Prostate gland (tissue), 2 donors: ENCODE measurements around the gene SP5. TPM values are rescaled to one million over a fixed set of nuclear protein-coding genes. Genes with fewer than 3 reads are reported as not detected.

Experiments used
- DNase-seq: peaks from one replicate; pipeline ENCODE4 v3.0.0-alpha.2; 2019; ENCODE audit warnings: low spot score
- H3K27ac ChIP-seq, 2 donors: fragments of 200-600 bp; sonication (generic); 2 replicates each; pipeline ENCODE4 v1.5.1; 2017 to 2019
- H3K27me3 ChIP-seq: fragments of 200-600 bp; sonication (generic); replicated peaks from 2 replicates; pipeline ENCODE4 v1.5.1; 2019; ENCODE audit not compliant: insufficient read depth
- H3K36me3 ChIP-seq, 2 donors: fragments of 200-600 bp; sonication (generic); 1 replicate in 1 of 2; 2 replicates in 1 of 2; pipeline versions ENCODE4 v1.5.1 to v1.8.1; 2017 to 2019
- H3K4me1 ChIP-seq: fragments of 200-600 bp; sonication (generic); replicated peaks from 2 replicates; pipeline ENCODE4 v1.5.1; 2019
- H3K4me3 ChIP-seq, 2 donors: fragments of 200-600 bp; sonication (generic); 2 replicates each; pipeline ENCODE4 v1.5.1; 2017 to 2019
- H3K9me3 ChIP-seq: fragments of 200-600 bp; sonication (generic); 2 replicates; pipeline ENCODE4 v1.5.1; 2017
- POLR2A ChIP-seq: fragments of 450-650 bp; IDR thresholded peaks from one replicate; pipeline ENCODE4 v1.6.1; 2016; ENCODE audit warnings: antibody characterized with exemption, mild to moderate bottlenecking
- POLR2AphosphoS5 ChIP-seq: sonication (generic); formaldehyde crosslinking; IDR thresholded peaks from one replicate; pipeline ENCODE4 v1.6.1; 2017; ENCODE audit warnings: antibody characterized with exemption
- WGBS: methylation state at CpG from one replicate; pipeline ENCODE4 v1.1.5; 2018; 5-methylcytosine and 5-hydroxymethylcytosine counted together
- intact Hi-C: fragments of 100-400 bp; cut with DNase I; formaldehyde crosslinking; loops from one replicate; pipeline ENCODE4 v1.14.2; 2022
- total RNA-seq, 2 donors: library from RNA; depleted of rRNA; stranded (reverse); fragments of >200 nt; gene quantifications; one replicate each; pipeline ENCODE4 v1.1.0, GENCODE V29; 2016
- TF ChIP-seq, protein P1 (sequence below), 4 experiments: fragments of 200-600 bp in 2 of 4; fragments of 450-650 bp in 2 of 4; sonication (generic) in 2 of 4; IDR thresholded peaks; 1 replicate in 3 of 4; 2 replicates in 1 of 4; pipeline ENCODE4 v1.5.1; 2016 to 2019; ENCODE audit warnings: antibody characterized with exemption in 4 of 4, mild to moderate bottlenecking in 2 of 4, moderate library complexity in 2 of 4

SP5 gene
- total RNA-seq, 2 donors from 2014 or later = 4.2 to 8.4 TPM

DNA sequence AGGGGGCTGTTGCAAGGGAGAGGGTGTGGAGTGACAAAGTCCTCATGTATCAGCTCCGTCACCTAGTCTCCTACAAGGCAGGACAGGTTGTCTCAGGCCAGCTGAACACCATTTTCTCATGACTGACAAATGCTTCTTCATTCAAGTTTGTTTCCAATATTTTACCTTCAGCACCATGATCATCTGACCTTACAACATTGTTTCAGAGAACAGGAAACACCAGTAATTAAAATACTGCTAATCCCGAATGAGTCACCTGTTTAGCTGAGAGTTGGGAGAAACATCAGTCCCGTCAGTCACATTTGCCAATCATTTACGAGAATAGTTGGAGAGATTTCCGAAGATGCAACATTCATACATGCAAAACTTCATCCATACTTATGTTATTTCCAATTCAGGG is 25.7 kb upstream of the SP5 start:
- no peak overlapping the region for H3K4me3 ChIP-seq
- 92% methylated on average over 5 of the region's 5 CpGs for WGBS
- no peaks in the 10 kb centered on the region for H3K27me3 ChIP-seq
- intact Hi-C loops = no loop called here
- H3K4me1 ChIP-seq = no peaks in the 10 kb centered on the region
- no peak for DNase-seq
- TF ChIP-seq POLR2AphosphoS5 = no peak
- no peak for TF ChIP-seq POLR2A
- TF ChIP-seq, protein P1, sequence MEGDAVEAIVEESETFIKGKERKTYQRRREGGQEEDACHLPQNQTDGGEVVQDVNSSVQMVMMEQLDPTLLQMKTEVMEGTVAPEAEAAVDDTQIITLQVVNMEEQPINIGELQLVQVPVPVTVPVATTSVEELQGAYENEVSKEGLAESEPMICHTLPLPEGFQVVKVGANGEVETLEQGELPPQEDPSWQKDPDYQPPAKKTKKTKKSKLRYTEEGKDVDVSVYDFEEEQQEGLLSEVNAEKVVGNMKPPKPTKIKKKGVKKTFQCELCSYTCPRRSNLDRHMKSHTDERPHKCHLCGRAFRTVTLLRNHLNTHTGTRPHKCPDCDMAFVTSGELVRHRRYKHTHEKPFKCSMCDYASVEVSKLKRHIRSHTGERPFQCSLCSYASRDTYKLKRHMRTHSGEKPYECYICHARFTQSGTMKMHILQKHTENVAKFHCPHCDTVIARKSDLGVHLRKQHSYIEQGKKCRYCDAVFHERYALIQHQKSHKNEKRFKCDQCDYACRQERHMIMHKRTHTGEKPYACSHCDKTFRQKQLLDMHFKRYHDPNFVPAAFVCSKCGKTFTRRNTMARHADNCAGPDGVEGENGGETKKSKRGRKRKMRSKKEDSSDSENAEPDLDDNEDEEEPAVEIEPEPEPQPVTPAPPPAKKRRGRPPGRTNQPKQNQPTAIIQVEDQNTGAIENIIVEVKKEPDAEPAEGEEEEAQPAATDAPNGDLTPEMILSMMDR (IDR thresholded peaks at IDR 0.05) = no peak
- H3K27ac ChIP-seq = no peak overlapping the region
- H3K36me3 ChIP-seq = no peaks in the 10 kb centered on the region
- H3K9me3 ChIP-seq = no peaks in the 10 kb centered on the region

DNA sequence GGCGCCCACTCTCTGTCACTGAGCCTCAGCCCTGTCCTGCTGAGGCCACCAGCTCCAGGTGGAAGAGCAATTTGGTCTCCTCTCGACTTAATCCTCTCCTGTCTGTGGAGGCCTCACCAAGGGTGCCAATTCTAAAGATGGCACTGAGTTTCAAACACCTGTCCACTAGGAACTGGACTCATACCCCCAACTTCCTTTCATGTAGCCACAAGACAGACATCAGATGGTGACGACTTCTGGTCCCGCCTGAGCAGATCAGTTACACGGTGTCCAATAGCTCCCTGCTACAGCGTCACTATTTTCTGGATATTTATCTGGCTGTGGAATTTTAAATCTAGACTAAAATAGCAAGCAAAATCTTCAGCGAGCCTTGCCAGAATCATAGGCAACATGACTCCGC is 24.5 kb upstream of the SP5 start:
- H3K27ac ChIP-seq = no peak overlapping the region
- no peak for DNase-seq
- H3K36me3 ChIP-seq = no peaks in the 10 kb centered on the region
- 79% methylated on average over 8 of the region's 8 CpGs for WGBS
- no peaks in the 10 kb centered on the region for H3K9me3 ChIP-seq
- TF ChIP-seq POLR2AphosphoS5 = no peak
- TF ChIP-seq, protein P1 (IDR thresholded peaks at IDR 0.05) = no peak
- TF ChIP-seq POLR2A = no peak
- no peaks in the 10 kb centered on the region for H3K27me3 ChIP-seq
- intact Hi-C loops = no loop called here
- H3K4me3 ChIP-seq = no peak overlapping the region
- H3K4me1 ChIP-seq = no peaks in the 10 kb centered on the region

DNA sequence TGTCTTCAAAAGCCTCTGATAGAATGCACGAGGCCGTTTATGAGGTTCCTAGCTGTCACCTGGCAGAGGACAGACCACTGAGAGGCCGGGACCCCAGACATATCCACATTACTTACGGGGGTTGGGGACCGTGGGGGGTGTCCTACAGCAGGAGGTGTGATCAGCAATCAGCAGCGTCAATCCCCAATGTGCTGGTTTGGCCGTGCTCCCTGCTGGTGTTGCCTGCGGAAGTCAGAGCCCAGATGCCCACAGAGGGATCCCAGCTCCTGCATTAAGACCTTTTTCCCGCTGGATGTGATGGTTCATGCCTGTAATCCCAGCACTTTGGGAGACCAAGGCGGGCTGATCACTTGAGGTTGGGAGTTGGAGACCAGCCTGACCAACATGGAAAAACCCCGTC is 20.8 kb upstream of the SP5 start:
- no peak for DNase-seq
- Histone ChIP-seq H3K4me1 (no peaks in the 10 kb centered on the region), H3K4me3 (no peak overlapping the region), H3K36me3 (no peaks in the 10 kb centered on the region), H3K27ac (no peak overlapping the region), H3K27me3 (no peaks in the 10 kb centered on the region), H3K9me3 (no peaks in the 10 kb centered on the region)
- no peak for TF ChIP-seq POLR2A
- 87% methylated on average over 11 of the region's 11 CpGs for WGBS
- intact Hi-C loops = no loop called here

- no peaks in the 10 kb centered on the region for H3K9me3 ChIP-seq
- DNase-seq = no peak
- H3K27me3 ChIP-seq = no peaks in the 10 kb centered on the region
- TF ChIP-seq POLR2A (no peak), POLR2AphosphoS5 (no peak)
- TF ChIP-seq, protein P1 (IDR thresholded peaks at IDR 0.05) = no peak
- no peak overlapping the region for H3K4me3 ChIP-seq
- 64% methylated on average over 6 of the region's 6 CpGs for WGBS
- H3K27ac ChIP-seq = no peak overlapping the region
- H3K4me1 ChIP-seq = no peaks in the 10 kb centered on the region
- H3K36me3 ChIP-seq = no peaks in the 10 kb centered on the region
- intact Hi-C loops = no loop called here
These were observed 19.4 kb upstream of the SP5 start for GRCh38 chr2:170695521-170696410.

DNA sequence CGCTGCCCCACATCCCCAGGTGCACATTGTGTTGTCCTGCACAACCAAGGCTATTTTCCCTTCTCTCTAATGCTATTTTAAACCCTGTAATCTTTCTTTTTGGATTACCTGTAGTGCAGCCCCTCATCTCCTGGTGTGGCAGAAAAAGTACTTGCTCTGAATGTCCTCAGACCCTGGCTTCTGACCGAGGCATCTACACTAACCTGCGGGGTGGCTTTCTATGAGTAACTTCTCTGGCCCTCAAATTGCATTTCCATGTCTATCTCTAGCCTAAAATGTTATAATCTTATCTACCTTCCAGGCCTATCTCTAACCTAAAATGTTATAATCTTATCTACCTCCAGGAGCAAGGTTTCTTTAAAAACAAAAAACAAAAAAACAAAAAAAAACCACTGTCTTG is 18.2 kb upstream of the SP5 start:
- Histone ChIP-seq H3K9me3 (no peaks in the 10 kb centered on the region), H3K27me3 (no peaks in the 10 kb centered on the region), H3K4me3 (no peak overlapping the region), H3K36me3 (no peaks in the 10 kb centered on the region), H3K27ac (no peak overlapping the region), H3K4me1 (no peaks in the 10 kb centered on the region)
- TF ChIP-seq, protein P1 (IDR thresholded peaks at IDR 0.05) = no peak
- TF ChIP-seq POLR2AphosphoS5 (no peak), POLR2A (no peak)
- DNase-seq = no peak
- 95% methylated on average over 3 of the region's 3 CpGs for WGBS
- intact Hi-C loops = no loop called here
